ENCODE data around the gene FGF7. TPM values are rescaled to one million over a fixed set of nuclear protein-coding genes. Genes with fewer than 3 reads are reported as not detected.

The FGF7 gene
- total and polyA plus RNA-seq, 7 donors, result 1.4 to 7.0 (median 2.4) TPM

DNA sequence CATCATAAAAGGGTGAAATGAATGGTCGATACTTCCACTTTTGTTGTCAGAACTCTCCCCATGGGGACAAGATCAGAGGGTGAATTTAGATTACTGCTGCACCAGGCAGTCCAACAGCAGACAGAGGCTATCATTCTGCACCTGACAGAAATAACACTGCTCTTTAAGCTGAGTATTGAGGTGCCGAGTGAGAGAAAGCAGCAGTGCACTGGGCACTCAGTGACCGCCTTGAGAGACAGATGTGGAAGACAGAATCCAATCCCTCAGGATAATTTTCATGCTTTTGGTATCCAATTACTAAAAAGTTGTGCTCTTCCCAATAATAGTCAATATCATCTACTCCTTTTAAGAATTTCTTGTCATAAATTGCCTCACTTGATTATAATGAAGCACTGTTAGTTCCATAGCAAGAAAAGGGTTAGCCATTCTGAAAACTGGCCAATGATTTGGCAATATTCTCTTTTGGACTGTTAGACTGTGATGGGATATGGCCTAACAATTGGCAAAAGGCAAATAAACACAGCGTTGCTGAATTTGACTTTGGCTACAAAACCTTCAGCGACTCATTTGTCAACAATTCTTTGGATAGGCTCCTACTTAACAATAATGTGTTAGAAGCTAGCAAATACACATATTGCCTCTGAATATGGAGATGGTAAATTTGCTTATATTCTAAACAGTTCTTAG is 5.5 kb downstream of the FGF7 start:
- no peaks in the 10 kb centered on the region for H3K27me3 ChIP-seq (ENCODE audit: insufficient read depth in 3 of 3, low read length in 2 of 3)
- H3K36me3 ChIP-seq (ENCODE audit: insufficient read depth in 1 of 2, low read depth in 1 of 2), result no peaks in the 10 kb centered on the region
- ATAC-seq (peak in 3 of 4 donors; percentile 27 to 79 (median 44)), DNase-seq (no peak)
- TF ChIP-seq, protein P1, sequence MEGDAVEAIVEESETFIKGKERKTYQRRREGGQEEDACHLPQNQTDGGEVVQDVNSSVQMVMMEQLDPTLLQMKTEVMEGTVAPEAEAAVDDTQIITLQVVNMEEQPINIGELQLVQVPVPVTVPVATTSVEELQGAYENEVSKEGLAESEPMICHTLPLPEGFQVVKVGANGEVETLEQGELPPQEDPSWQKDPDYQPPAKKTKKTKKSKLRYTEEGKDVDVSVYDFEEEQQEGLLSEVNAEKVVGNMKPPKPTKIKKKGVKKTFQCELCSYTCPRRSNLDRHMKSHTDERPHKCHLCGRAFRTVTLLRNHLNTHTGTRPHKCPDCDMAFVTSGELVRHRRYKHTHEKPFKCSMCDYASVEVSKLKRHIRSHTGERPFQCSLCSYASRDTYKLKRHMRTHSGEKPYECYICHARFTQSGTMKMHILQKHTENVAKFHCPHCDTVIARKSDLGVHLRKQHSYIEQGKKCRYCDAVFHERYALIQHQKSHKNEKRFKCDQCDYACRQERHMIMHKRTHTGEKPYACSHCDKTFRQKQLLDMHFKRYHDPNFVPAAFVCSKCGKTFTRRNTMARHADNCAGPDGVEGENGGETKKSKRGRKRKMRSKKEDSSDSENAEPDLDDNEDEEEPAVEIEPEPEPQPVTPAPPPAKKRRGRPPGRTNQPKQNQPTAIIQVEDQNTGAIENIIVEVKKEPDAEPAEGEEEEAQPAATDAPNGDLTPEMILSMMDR (IDR thresholded peaks at IDR 0.05), result no peak
- H3K9me3 ChIP-seq, result no peaks in the 10 kb centered on the region
- WGBS, 3 donors, result 25 to 40% (median 35%) methylated on average over 5 of the region's 5 CpGs
- intact Hi-C loops (cut with DNase I), result loop anchor here in 1 of 2 donors (10.0 kb wide), 2 partner anchors 614 to 716 kb away; partner anchors contain the start of gene CEP152
- no peak overlapping the region for H3K27ac ChIP-seq
- no peaks in the 10 kb centered on the region for H3K4me1 ChIP-seq
- peak overlapping the region; percentile 53 for H3K4me3 ChIP-seq

DNA sequence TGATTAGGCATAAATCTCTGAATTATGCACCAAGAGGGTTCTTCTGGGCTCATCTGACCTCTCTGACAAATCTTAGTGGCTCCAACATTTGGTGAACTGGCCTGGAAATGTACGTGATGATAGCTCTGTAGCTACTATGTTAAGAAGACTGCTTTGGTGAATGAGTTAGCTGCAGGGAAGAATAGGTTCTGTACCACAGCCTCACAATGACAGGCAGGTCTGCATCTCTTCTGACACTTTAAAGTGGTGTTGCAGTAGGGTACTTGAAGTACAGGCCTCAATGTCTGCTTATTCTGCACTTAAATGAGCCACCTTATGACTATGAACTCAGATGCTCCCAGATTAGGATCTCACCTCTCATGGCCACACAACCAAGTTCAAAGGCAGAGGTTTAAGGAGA is 7.0 kb downstream of the FGF7 start:
- 74 to 96% (median 90%) methylated on average over 1 of the region's 1 CpG for WGBS, 3 donors
- no peaks in the 10 kb centered on the region for H3K27me3 ChIP-seq (ENCODE audit: insufficient read depth in 3 of 3, low read length in 2 of 3)
- no peaks in the 10 kb centered on the region for H3K36me3 ChIP-seq (ENCODE audit: insufficient read depth in 1 of 2, low read depth in 1 of 2)
- no peak overlapping the region for H3K4me3 ChIP-seq
- H3K9me3 ChIP-seq, result no peaks in the 10 kb centered on the region
- TF ChIP-seq, protein P1 (IDR thresholded peaks at IDR 0.05), result no peak
- H3K4me1 ChIP-seq, result no peaks in the 10 kb centered on the region
- no peak overlapping the region for H3K27ac ChIP-seq
- ATAC-seq (no peak), DNase-seq (no peak)
- intact Hi-C loops (cut with DNase I), result no loop called here

DNA sequence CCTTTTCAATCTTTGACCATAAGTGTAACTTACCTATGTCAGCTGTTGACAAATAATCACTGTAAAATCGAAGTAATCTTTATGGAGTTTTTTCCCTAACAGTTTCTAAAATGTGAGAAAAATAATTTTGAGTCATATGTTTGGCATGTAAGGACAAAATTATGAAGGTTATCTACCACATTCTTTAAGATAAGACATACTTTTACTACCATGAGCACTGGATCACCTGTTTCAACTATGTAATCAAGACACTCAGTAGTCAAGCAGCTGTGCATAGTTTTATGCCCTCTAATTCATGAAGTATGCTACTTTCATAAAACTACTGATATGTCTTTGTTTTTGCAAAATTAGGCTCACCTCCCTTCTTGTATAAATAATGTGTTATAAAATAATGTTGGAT is 12.1 kb downstream of the FGF7 start:
- no peaks in the 10 kb centered on the region for H3K4me1 ChIP-seq
- intact Hi-C loops (cut with DNase I), result no loop called here
- H3K27me3 ChIP-seq (ENCODE audit: insufficient read depth in 3 of 3, low read length in 2 of 3), result no peaks in the 10 kb centered on the region
- ATAC-seq (no peak), DNase-seq (no peak)
- TF ChIP-seq, protein P1 (IDR thresholded peaks at IDR 0.05), result no peak
- WGBS, 3 donors, result 72 to 85% (median 78%) methylated on average over 1 of the region's 1 CpG
- no peaks in the 10 kb centered on the region for H3K9me3 ChIP-seq
- no peaks in the 10 kb centered on the region for H3K36me3 ChIP-seq (ENCODE audit: insufficient read depth in 1 of 2, low read depth in 1 of 2)
- H3K4me3 ChIP-seq, result no peak overlapping the region
- no peak overlapping the region for H3K27ac ChIP-seq

DNA sequence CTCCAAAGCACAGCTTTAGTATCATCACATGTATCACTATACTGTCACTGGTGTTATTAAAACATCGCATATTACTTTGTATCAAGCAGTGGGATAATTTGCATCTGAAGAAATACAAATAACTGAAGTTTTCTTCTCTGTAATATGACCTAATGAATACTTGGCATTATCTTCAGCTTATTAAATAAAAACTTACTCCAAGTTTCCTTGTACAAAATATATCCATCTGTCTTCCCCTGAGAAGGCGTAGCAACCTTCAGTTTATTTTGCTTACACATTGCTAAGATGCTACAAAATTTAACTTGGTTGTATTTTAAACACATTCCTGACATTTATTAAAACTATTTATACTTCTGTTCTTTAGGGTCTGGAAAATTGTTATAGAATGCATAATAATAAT is 13.7 kb downstream of the FGF7 start:
- no peaks in the 10 kb centered on the region for H3K4me1 ChIP-seq
- ATAC-seq (no peak), DNase-seq (no peak)
- H3K4me3 ChIP-seq, result no peak overlapping the region
- H3K36me3 ChIP-seq (ENCODE audit: insufficient read depth in 1 of 2, low read depth in 1 of 2), result no peaks in the 10 kb centered on the region
- H3K9me3 ChIP-seq, result no peaks in the 10 kb centered on the region
- no peak overlapping the region for H3K27ac ChIP-seq
- TF ChIP-seq, protein P1 (IDR thresholded peaks at IDR 0.05), result no peak
- 86 to 91% (median 89%) methylated on average over 2 of the region's 2 CpGs for WGBS, 3 donors
- intact Hi-C loops (cut with DNase I), result no loop called here
- no peaks in the 10 kb centered on the region for H3K27me3 ChIP-seq (ENCODE audit: insufficient read depth in 3 of 3, low read length in 2 of 3)

All from psoas muscle (tissue), 8 donors.